COLO668 (cell line): ENCODE measurements around the gene GSTP1.
"Not testable (repeated sequence)": the region's sequence is repeated elsewhere in the genome, so short reads cannot be mapped to it uniquely, and the experiment has no call there.

Experiments
- DNase-seq: peaks from one replicate; lab custom pipeline; 2025; ENCODE audit not compliant: unreplicated experiment; lab: John Stamatoyannopoulos, UW

GSTP1 gene

GRCh38 chr11:67562963-67563704 is 20.5 kb upstream of the GSTP1 start:
- no peak for DNase-seq

GRCh38 chr11:67563705-67564114 is 19.9 kb upstream of the GSTP1 start:
- not testable (repeated sequence) for DNase-seq

GRCh38 chr11:67564230-67564629 is 19.4 kb upstream of the GSTP1 start:
- no peak for DNase-seq

- no peak for DNase-seq
Observed at GRCh38 chr11:67571443-67571842, 12.2 kb upstream of the GSTP1 start.

- DNase-seq = no peak
Observed at GRCh38 chr11:67572305-67572704, 11.3 kb upstream of the GSTP1 start.

GRCh38 chr11:67572747-67573419 is 10.7 kb upstream of the GSTP1 start:
- DNase-seq = peak; percentile 63

GRCh38 chr11:67574938-67575337 is 8.7 kb upstream of the GSTP1 start:
- DNase-seq = no peak

- no peak for DNase-seq
Observed at GRCh38 chr11:67576735-67577475, 6.7 kb upstream of the GSTP1 start.

GRCh38 chr11:67577951-67578350 is 5.7 kb upstream of the GSTP1 start:
- DNase-seq = no peak

GRCh38 chr11:67581469-67581868 is 2.1 kb upstream of the GSTP1 start:
- peak; percentile 53 for DNase-seq

- DNase-seq = no peak
Observed at GRCh38 chr11:67582011-67582410, 1.6 kb upstream of the GSTP1 start.

GRCh38 chr11:67584205-67584880 is 731 bp downstream of the GSTP1 start:
- DNase-seq = peak; percentile 62

GRCh38 chr11:67584881-67585873 is 1.6 kb downstream of the GSTP1 start:
- DNase-seq = peak; percentile 49

- no peak for DNase-seq
Observed at GRCh38 chr11:67585911-67586310, 2.3 kb downstream of the GSTP1 start.

GRCh38 chr11:67586568-67587250 is 3.1 kb downstream of the GSTP1 start:
- no peak for DNase-seq

GRCh38 chr11:67588136-67588503 is 4.5 kb downstream of the GSTP1 start:
- no peak for DNase-seq

GRCh38 chr11:67588899-67589415 is 5.3 kb downstream of the GSTP1 start:
- DNase-seq = not testable (repeated sequence)

- no peak for DNase-seq
Observed at GRCh38 chr11:67592880-67593564, 9.4 kb downstream of the GSTP1 start.

- DNase-seq = no peak
Observed at GRCh38 chr11:67593565-67593905, 9.9 kb downstream of the GSTP1 start.
